Measurements from ENCODE around the gene EPN3. TPM values are rescaled to one million over a fixed set of nuclear protein-coding genes. Genes with fewer than 3 reads are reported as not detected.

Gene EPN3
- total RNA-seq, 2 experiments from 2014 or later: not detected

DNA sequence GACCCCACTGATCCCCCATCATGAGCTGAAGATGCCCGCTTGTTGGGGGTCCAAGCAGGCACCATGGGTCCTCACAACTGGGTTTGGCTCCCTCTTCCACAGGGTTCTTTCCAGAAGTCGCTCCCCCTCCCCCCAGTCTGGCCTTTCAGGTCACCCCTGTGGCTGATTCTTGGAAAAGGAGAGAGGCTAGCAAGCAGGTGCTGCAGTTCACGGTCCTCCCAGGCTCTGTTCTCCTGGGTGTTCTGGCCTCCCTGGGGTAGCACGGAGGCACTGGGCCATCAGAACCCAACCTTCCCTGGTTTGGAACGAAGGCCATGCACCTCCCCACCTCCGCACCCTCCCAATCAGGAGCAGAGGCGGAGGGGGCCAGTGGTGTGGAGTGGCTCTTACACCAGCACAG is 46.9 kb downstream of the EPN3 start:
- ChIA-PET CTCF (no interaction called here), POLR2A (no interaction called here)
- Mint-ChIP-seq H3K27ac (no peak overlapping the region), H3K27me3 (peaks cover 1% of the 10 kb centered on the region), H3K4me1 (ENCODE audit: low read depth) (no peaks in the 10 kb centered on the region), H3K4me3 (no peak overlapping the region), H3K36me3 (ENCODE audit: low read depth) (no peaks in the 10 kb centered on the region), H3K9me3 (no peaks in the 10 kb centered on the region)
- TF ChIP-seq, protein P1, sequence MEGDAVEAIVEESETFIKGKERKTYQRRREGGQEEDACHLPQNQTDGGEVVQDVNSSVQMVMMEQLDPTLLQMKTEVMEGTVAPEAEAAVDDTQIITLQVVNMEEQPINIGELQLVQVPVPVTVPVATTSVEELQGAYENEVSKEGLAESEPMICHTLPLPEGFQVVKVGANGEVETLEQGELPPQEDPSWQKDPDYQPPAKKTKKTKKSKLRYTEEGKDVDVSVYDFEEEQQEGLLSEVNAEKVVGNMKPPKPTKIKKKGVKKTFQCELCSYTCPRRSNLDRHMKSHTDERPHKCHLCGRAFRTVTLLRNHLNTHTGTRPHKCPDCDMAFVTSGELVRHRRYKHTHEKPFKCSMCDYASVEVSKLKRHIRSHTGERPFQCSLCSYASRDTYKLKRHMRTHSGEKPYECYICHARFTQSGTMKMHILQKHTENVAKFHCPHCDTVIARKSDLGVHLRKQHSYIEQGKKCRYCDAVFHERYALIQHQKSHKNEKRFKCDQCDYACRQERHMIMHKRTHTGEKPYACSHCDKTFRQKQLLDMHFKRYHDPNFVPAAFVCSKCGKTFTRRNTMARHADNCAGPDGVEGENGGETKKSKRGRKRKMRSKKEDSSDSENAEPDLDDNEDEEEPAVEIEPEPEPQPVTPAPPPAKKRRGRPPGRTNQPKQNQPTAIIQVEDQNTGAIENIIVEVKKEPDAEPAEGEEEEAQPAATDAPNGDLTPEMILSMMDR (IDR thresholded peaks at IDR 0.05): no peak
- DNase-seq: no peak
- intact Hi-C loops (cut with micrococcal nuclease): no loop called here
- ATAC-seq: no peak

DNA sequence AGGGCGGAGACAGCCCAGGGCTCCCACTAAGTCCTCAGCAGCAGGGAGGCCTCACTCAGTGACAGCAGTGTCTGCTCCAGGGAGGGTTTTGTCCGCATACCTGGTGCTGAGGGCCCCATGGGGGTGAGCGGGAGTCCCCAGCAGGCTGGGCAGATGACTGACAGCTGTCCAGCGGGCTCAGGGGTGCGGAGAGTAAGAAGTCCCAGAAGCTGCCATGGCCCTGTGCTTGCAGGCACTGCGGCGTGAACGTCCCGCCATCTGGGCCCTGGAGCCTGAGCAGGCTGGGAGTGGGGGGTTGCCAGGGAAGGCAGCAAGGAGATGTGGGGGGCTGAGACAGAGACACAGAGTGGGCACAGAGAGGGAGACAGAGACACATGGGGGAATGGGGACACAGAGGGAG is 48.1 kb downstream of the EPN3 start:
- TF ChIP-seq, protein P1 (IDR thresholded peaks at IDR 0.05): no peak
- ChIA-PET CTCF (no interaction called here), POLR2A (no interaction called here)
- Mint-ChIP-seq H3K27me3 (peaks cover 1% of the 10 kb centered on the region), H3K4me3 (no peak overlapping the region), H3K36me3 (ENCODE audit: low read depth) (no peaks in the 10 kb centered on the region), H3K4me1 (ENCODE audit: low read depth) (no peaks in the 10 kb centered on the region), H3K9me3 (no peaks in the 10 kb centered on the region), H3K27ac (no peak overlapping the region)
- ATAC-seq: no peak
- intact Hi-C loops (cut with micrococcal nuclease): no loop called here
- DNase-seq: no peak

DNA sequence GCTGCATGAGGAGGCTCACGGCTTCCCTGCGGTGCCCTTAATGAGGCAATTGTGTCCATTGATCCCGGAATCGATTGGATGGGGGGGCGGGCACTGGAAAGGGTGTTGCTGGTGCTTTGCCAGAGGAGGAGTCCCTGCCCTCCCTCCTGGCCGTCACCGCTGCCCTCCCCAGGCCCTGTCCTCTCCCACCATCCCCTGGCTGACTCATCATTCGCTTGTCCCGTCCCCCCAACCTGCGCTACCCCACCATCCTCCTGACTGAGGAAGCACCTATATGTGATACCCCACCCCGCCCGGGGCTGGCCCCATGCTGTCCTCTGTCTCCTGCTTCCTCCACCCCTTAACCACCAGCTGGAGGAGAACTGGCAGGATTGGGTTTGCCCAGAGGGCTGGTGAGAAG is 48.8 kb downstream of the EPN3 start:
- no peak overlapping the region for H3K27ac Mint-ChIP-seq
- H3K27me3 Mint-ChIP-seq: peaks cover 1% of the 10 kb centered on the region
- H3K9me3 Mint-ChIP-seq: no peaks in the 10 kb centered on the region
- TF ChIP-seq, protein P1 (IDR thresholded peaks at IDR 0.05): no peak
- POLR2A ChIA-PET: no interaction called here
- ATAC-seq (no peak), DNase-seq (no peak)
- CTCF ChIA-PET: no interaction called here
- no peaks in the 10 kb centered on the region for H3K36me3 Mint-ChIP-seq (ENCODE audit: low read depth)
- intact Hi-C loops (cut with micrococcal nuclease): no loop called here
- H3K4me1 Mint-ChIP-seq (ENCODE audit: low read depth): no peaks in the 10 kb centered on the region
- no peak overlapping the region for H3K4me3 Mint-ChIP-seq

DNA sequence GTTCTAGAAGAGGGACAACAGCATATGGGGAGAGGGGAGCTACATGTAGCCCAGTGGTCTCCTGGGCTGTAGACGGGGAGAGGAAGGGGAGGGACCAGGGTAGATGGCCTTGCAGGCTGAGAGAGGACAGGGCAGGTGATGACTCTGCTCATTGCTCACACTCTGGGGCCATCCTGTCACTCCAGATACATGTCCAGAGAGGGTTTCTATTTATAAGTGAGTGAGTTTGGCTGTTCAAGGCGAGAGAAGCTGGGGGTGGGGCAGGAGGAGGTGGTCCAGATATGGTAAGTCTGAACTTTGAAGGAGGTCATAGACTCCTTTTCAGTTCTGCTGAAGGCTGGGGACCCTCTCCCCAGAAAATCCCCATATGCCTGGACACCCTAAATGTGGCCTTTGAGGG is 50.2 kb downstream of the EPN3 start:
- Mint-ChIP-seq H3K4me3 (no peak overlapping the region), H3K27me3 (peaks cover 1% of the 10 kb centered on the region), H3K36me3 (ENCODE audit: low read depth) (no peaks in the 10 kb centered on the region), H3K9me3 (no peaks in the 10 kb centered on the region), H3K4me1 (ENCODE audit: low read depth) (no peaks in the 10 kb centered on the region), H3K27ac (no peak overlapping the region)
- POLR2A ChIA-PET: interaction anchor here (0.9 kb wide), 1 partner anchor 12 kb away, joined by 3 read pairs; no protein-coding TSS in a partner anchor
- DNase-seq: no peak
- no peak for ATAC-seq
- TF ChIP-seq, protein P1 (IDR thresholded peaks at IDR 0.05): no peak
- CTCF ChIA-PET: no interaction called here
- intact Hi-C loops (cut with micrococcal nuclease): no loop called here

DNA sequence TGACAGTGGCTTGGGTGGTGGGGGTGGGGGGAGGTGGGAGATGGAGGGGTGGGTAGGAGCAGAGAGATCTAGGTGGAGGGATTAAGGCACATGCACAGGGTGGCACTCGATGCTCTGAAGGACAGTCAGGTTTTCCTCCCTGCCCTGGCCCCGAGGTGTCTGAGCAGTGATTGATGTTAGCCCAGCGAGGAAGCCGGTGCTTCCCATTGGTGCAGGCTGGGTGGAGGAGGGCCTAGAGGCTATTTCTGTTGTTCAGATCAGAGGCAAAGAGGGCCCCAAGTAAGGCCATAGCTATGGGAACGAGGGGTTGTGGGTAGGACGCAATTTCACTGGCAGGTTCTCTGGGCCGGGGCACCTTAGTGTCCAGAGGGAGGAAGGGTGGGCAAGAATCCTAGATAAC is 51.1 kb downstream of the EPN3 start:
- H3K27ac Mint-ChIP-seq: no peak overlapping the region
- H3K4me1 Mint-ChIP-seq (ENCODE audit: low read depth): no peaks in the 10 kb centered on the region
- ChIA-PET POLR2A (no interaction called here), CTCF (no interaction called here)
- no peaks in the 10 kb centered on the region for H3K36me3 Mint-ChIP-seq (ENCODE audit: low read depth)
- H3K4me3 Mint-ChIP-seq: no peak overlapping the region
- H3K27me3 Mint-ChIP-seq: peaks cover 1% of the 10 kb centered on the region
- intact Hi-C loops (cut with micrococcal nuclease): no loop called here
- no peak for DNase-seq
- H3K9me3 Mint-ChIP-seq: no peaks in the 10 kb centered on the region
- ATAC-seq: no peak
- TF ChIP-seq, protein P1 (IDR thresholded peaks at IDR 0.05): no peak

Data from activated CD8-positive, alpha-beta T cell treated with anti-CD3 and anti-CD28 coated beads for 36 hours (primary cell).